SK-N-MC (cell line): ENCODE results near the gene TTC1.
"Not testable (repeated sequence)": the region's sequence is repeated elsewhere in the genome, so short reads cannot be mapped to it uniquely, and the experiment has no call there.

Experiments
- DNase-seq: peaks from one replicate; pipeline ENCODE4 v3.0.0-alpha.2; 2011; ENCODE audit warnings: low read depth, low spot score
- H3K27ac ChIP-seq: fragments of 200-600 bp; sonication (generic); 2 replicates; pipeline ENCODE4 v1.5.1; 2016; ENCODE audit warnings: mixed run types
- H3K36me3 ChIP-seq: fragments of 200-600 bp; sonication (generic); 2 replicates; pipeline ENCODE4 v1.6.1; 2017; ENCODE audit warnings: antibody characterized with exemption, low read length, mixed read lengths; ENCODE audit not compliant: insufficient read depth
- H3K4me3 ChIP-seq: fragments of 200-600 bp; sonication (generic); 2 replicates; pipeline ENCODE4 v1.5.1; 2016
- H3K9ac ChIP-seq: fragments of 200-600 bp; sonication (generic); 2 replicates; pipeline ENCODE4 v1.8.0; 2017; ENCODE audit warnings: mixed run types, mixed read lengths; ENCODE audit not compliant: insufficient read length
- H3K9me3 ChIP-seq: fragments of 200-600 bp; sonication (generic); 2 replicates; pipeline ENCODE4 v1.6.1; 2017; ENCODE audit warnings: low read depth, mild to moderate bottlenecking, antibody characterized with exemption, low read length, moderate library complexity, mixed read lengths
- EZH2 ChIP-seq: fragments of 200-600 bp; sonication (generic); IDR thresholded peaks from one replicate; pipeline ENCODE4 v1.6.1; 2017; ENCODE audit warnings: antibody characterized with exemption
- FOXP2 ChIP-seq: optimal IDR thresholded peaks from 2 replicates; pipeline ENCODE3; 2011; ENCODE audit warnings: mild to moderate bottlenecking, moderate library complexity; ENCODE audit not compliant: insufficient read depth; ENCODE audit errors: extremely low read length, control extremely low read depth
- POLR2AphosphoS5 ChIP-seq: IDR thresholded peaks from 2 replicates; pipeline ENCODE4 v1.6.1; 2012; ENCODE audit warnings: mild to moderate bottlenecking, low read depth, low read length, borderline replicate concordance

The TTC1 gene

DNA sequence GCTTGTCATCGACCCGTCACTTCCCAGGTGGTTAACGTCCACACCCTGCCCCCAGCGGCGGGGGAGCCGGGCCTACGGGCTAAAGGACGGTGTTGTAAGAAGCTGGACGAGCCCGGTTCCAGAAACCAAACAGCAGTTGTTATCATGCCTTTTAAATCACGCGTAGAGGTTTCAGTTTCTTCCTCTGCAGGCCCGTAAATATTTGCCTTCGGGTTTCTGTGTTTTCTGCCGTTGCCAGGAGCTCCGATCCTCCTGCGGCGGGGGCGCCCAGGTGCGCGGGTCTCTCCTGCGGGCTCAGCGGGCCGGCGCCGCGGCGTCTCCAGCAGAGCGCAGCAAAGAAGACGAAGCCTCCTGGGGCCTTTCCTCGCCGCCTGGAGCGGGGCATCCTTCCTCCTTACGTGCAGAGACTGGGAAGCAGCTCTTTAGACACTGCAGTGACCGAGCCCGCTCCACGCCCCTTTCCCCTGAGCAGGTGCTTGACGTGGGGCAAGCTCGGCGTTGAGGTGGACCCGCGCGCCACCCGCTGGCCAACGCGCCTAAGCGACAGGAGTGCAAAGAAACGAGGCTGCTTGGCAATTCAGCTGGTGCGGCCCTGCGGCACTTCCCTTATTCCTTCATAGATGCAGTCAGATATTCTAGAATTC, 21.8 kb upstream of the TTC1 start:
- peak; percentile 86 for TF ChIP-seq EZH2
- TF ChIP-seq FOXP2 = no peak
- no peak for TF ChIP-seq POLR2AphosphoS5
- DNase-seq = no peak
- peak overlapping the region; percentile 32; the same call in 1 of the 2 replicates for H3K4me3 ChIP-seq

DNA sequence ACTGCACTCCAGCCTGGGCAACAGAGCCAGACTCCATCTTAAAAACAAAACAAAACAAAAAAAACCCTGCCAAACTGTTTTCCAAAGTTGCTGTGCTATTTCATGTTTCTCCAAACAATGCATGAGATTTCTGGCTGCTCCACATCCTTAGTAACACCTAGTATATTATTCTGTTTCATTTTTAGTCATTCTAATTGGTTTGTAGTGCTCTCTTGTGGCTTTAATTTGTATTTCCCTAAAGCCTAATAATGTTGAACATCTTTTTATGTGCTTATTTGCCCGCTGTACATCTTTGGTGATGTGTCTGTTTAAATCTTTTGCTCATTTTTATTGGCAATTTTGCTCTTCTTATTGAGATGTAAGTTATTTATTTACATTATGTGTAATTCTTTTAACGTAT, 18.4 kb upstream of the TTC1 start:
- H3K27ac ChIP-seq = no peak overlapping the region
- H3K9me3 ChIP-seq = peaks cover 6% of the 10 kb centered on the region; the same call in 1 of the 2 replicates
- no peak for DNase-seq
- TF ChIP-seq FOXP2 (no peak), POLR2AphosphoS5 (no peak), EZH2 (no peak)
- H3K36me3 ChIP-seq = no peaks in the 10 kb centered on the region
- H3K4me3 ChIP-seq = no peak overlapping the region
- H3K9ac ChIP-seq = no peak overlapping the region

More for the DNA sequence above, 21.8 kb upstream of the TTC1 start:
- no peaks in the 10 kb centered on the region for H3K36me3 ChIP-seq
- H3K9me3 ChIP-seq = no peaks in the 10 kb centered on the region
- H3K9ac ChIP-seq = no peak overlapping the region
- H3K27ac ChIP-seq = no peak overlapping the region

DNA sequence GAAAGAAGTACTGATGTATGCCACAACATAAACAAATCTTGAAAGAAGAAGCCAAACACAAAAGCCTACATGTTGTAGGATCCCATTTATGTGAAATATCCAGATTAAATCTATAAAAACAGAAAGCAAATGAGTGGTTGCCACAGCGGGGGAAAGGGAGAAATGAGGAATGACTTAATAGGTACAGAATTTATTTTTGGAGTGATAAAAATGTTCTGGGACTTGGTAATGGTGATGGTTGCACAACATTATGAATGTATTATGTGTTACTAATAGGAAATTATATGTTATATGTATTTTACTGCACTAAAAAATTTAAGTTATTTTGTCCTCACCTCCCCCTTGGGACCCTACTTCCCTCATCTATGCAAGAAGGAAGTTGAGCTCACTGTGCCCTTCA, 16.4 kb upstream of the TTC1 start:
- DNase-seq = no peak
- Histone ChIP-seq H3K9me3 (peaks cover 6% of the 10 kb centered on the region; the same call in 1 of the 2 replicates), H3K4me3 (no peak overlapping the region), H3K27ac (no peak overlapping the region), H3K36me3 (no peaks in the 10 kb centered on the region), H3K9ac (no peak overlapping the region)
- TF ChIP-seq POLR2AphosphoS5 = no peak
- TF ChIP-seq FOXP2 = no peak
- TF ChIP-seq EZH2 = no peak

DNA sequence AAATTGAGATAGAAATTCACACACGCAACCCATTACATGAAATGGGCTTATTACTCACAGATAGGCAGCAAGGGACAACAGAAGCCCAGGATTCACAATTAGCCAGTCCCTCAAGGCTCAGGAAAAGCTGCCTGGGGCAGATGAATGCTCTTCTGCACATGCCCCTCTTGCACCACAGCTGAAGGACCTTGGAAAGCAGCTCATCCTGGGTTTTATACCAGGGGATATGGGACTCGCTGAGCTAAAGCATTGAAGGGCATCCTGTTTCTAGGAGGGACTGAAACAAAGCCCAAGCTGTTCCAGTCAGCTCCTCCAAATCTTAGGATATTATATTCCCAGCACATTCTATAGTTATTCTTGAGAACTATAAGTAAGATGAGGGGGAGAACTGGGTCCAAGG, 15.7 kb upstream of the TTC1 start:
- DNase-seq = no peak
- H3K9me3 ChIP-seq = peaks cover 6% of the 10 kb centered on the region; the same call in 1 of the 2 replicates
- TF ChIP-seq POLR2AphosphoS5 (no peak), FOXP2 (no peak), EZH2 (no peak)
- H3K27ac ChIP-seq = no peak overlapping the region
- H3K36me3 ChIP-seq = no peaks in the 10 kb centered on the region
- no peak overlapping the region for H3K9ac ChIP-seq
- H3K4me3 ChIP-seq = no peak overlapping the region

DNA sequence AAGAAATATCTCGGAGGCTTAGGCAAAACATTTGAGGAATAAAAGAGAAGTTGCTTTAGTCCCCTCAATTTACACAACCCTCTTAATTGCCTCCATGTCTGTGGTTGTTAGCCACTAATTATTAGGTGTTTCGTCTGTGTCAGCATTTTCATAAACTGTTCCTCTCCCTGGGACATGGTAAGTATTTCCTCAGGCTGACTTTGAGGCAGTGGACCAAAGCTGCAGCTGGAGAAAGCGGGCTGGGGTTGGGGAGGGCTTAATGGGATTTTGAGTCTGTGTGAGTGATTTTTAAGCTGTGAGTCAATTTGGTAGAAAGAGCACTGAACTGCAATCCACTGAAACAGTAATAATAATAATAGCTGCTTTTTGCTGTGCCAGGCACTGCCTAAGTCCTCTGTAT, 13.0 kb upstream of the TTC1 start:
- Histone ChIP-seq H3K27ac (no peak overlapping the region), H3K9ac (no peak overlapping the region), H3K36me3 (no peaks in the 10 kb centered on the region), H3K9me3 (peaks cover 6% of the 10 kb centered on the region; the same call in 1 of the 2 replicates), H3K4me3 (no peak overlapping the region)
- DNase-seq = no peak
- TF ChIP-seq EZH2 (no peak), POLR2AphosphoS5 (no peak), FOXP2 (no peak)

DNA sequence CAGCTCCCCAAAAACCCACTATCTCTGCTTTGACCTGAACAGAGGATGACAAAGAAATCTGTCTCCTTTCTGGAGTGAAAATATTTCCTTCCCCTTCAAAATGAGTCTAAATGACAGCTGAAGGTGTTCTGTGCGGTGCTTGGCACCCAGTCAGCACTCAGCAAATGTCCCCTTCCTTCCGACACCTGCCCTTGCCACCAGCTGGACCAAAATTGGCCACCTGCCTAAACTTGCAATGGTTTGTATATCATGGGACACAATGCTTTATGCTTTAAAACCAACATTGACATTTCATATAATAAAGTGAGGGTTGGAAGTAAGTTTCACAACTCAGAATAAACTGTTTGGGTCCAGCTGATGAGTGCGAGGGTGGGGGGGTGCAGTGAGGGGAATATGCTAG, 7.5 kb upstream of the TTC1 start:
- no peak for DNase-seq
- Histone ChIP-seq H3K36me3 (no peaks in the 10 kb centered on the region), H3K9ac (no peak overlapping the region), H3K4me3 (no peak overlapping the region), H3K27ac (no peak overlapping the region), H3K9me3 (no peaks in the 10 kb centered on the region)
- TF ChIP-seq FOXP2 (no peak), POLR2AphosphoS5 (no peak), EZH2 (no peak)

DNA sequence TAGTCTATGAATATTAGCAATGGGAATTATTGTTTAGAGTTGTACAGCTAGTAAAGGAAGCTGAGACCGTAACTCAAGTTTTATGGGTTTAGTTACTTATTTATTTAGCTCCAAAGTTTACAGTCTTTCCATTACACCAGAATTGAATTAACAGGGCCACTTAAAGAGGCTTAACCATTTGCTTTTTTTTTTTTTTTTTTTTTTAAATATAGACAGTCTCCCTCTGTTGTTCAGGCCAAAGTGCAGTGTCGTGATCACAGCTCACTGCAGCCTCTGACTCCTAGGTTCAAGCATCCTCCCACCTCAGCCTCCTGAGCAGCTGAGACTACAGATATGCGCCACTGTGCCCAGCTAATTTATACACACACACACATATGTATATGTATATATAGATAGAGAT, 1.4 kb upstream of the TTC1 start:
- no peak for DNase-seq
- no peak overlapping the region for H3K9ac ChIP-seq
- H3K9me3 ChIP-seq = no peaks in the 10 kb centered on the region
- TF ChIP-seq FOXP2 (no peak), POLR2AphosphoS5 (no peak), EZH2 (no peak)
- no peak overlapping the region for H3K27ac ChIP-seq
- H3K36me3 ChIP-seq = peaks cover 21% of the 10 kb centered on the region
- no peak overlapping the region for H3K4me3 ChIP-seq

DNA sequence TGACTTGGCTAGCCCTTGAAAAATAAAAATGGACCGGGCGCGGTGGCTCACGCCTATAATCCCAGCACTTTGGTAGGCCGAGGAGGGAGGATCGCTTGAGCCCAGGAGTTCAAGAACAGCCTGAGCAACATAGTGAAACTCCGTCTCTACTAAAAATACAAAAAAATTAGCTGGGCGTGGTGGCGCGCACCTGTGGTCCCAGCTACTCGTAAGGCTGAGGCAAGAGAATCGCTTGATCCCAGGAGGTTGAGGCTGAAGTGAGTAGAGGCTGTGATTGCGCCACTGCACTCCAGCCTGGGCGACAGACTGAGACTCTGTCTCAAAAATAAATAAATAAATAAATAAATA, 436 bp upstream of the TTC1 start:
- H3K36me3 ChIP-seq = peaks cover 28% of the 10 kb centered on the region
- not testable (repeated sequence) for DNase-seq, H3K4me3 ChIP-seq, H3K9me3 ChIP-seq, H3K9ac ChIP-seq, H3K27ac ChIP-seq

DNA sequence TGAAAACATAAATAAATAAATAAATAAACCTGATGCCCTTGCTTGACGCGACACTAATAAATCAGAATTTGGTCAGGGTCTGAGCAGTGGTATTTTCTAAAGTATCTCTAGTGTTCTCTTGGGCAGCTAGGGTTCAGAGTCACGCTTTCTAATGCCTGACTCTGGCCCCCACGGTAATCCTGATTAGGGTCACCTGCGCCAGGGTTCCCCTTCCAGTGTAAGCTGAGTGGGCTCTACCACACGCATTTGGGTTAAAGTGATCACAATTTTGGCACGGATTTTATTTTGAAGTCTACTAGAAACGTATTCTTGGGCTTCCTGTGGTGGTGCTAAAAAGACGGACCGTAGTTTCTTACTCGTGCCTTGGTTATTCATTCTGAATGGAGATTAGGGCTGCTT, 651 bp downstream of the TTC1 start:
- no peak overlapping the region for H3K27ac ChIP-seq
- H3K9ac ChIP-seq = peak overlapping the region; percentile 95
- H3K9me3 ChIP-seq = no peaks in the 10 kb centered on the region
- H3K36me3 ChIP-seq = peaks cover 32% of the 10 kb centered on the region
- no peak for DNase-seq
- H3K4me3 ChIP-seq = peak overlapping the region; percentile 98
- no peak for TF ChIP-seq FOXP2
- no peak for TF ChIP-seq POLR2AphosphoS5
- no peak for TF ChIP-seq EZH2

DNA sequence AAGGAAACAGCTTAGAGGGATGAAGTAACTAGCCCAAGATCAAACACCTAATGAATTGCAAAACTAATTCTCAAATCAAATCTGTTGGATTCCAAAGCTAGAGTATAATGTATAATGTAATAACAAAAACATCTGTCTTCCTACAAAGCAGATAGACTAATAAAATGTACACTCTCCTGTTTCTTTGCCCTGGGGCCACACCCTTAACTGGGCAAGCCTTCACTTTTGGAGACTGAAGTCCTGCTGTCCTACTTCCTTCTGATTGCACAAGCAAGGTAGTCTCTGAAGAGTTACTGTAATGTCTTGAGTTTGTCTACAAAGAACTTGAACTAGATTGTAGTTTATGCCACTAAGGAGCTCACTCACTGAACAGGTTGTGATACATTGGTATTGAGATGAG, 2.5 kb downstream of the TTC1 start:
- H3K9ac ChIP-seq = peak overlapping the region; percentile 95
- no peak overlapping the region for H3K27ac ChIP-seq

DNA sequence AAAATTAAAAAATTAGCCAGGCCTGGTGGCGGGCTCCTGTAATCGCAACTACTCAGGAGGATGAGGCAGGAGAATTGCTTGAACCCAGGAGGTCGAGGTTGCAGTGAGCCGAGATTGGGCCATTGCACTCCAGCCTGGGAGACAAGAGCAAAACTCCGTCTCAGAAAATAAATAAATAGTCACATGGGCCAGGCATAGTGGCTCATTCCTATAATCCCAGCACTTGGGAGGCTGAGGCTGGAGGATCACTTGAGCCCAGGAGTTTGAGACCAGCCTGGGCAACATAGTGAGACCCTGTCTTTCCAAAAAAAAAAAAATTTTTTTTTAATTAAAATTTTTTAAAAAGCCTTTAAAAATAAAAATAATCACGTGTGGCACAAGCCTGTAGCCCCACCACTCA, 5.3 kb downstream of the TTC1 start:
- peaks cover 54% of the 10 kb centered on the region for H3K36me3 ChIP-seq
- not testable (repeated sequence) for H3K4me3 ChIP-seq, H3K9ac ChIP-seq, DNase-seq, H3K9me3 ChIP-seq, H3K27ac ChIP-seq

More for the DNA sequence above, 2.5 kb downstream of the TTC1 start:
- Histone ChIP-seq H3K36me3 (peaks cover 46% of the 10 kb centered on the region), H3K4me3 (no peak overlapping the region; the same call in 1 of the 2 replicates), H3K9me3 (no peaks in the 10 kb centered on the region)
- TF ChIP-seq EZH2 = no peak
- no peak for TF ChIP-seq FOXP2
- TF ChIP-seq POLR2AphosphoS5 = no peak
- DNase-seq = no peak
